Endothelial cell of umbilical vein (primary cell): ENCODE measurements around the gene PCED1B.

Experiments used
- EZH2 ChIP-seq: IDR thresholded peaks from 2 replicates; pipeline ENCODE4 v1.6.1; 2012; ENCODE audit warnings: borderline replicate concordance, low read depth, mild to moderate bottlenecking, moderate library complexity, low read length, inconsistent platforms; ENCODE audit not compliant: severe bottlenecking
- MAX ChIP-seq: IDR thresholded peaks from 2 replicates; pipeline ENCODE4 v1.6.1; 2011; ENCODE audit not compliant: insufficient read depth, insufficient read length
- MYC ChIP-seq: IDR thresholded peaks from one replicate; pipeline ENCODE4 v1.6.1; 2011; ENCODE audit warnings: mild to moderate bottlenecking, low read depth, low read length
- POLR2A ChIP-seq: IDR thresholded peaks from 2 replicates; pipeline ENCODE4 v1.6.1; 2012; ENCODE audit warnings: low read depth, mild to moderate bottlenecking, control low read depth, low read length
- POLR2AphosphoS5 ChIP-seq: IDR thresholded peaks from 2 replicates; pipeline ENCODE4 v1.6.1; 2012; ENCODE audit warnings: low read depth, mild to moderate bottlenecking, control low read depth, low read length, moderate library complexity; ENCODE audit not compliant: insufficient read depth
- TF ChIP-seq, protein P1 (sequence below), 2 donors: IDR thresholded peaks; 1 replicate in 1 of 2; 2 replicates in 1 of 2; pipeline ENCODE4 v1.5.1; 2011; ENCODE audit warnings: low read length in 2 of 2, mild to moderate bottlenecking in 2 of 2, moderate library complexity in 2 of 2, control low read depth in 1 of 2, inconsistent platforms in 1 of 2, low read depth in 1 of 2; ENCODE audit not compliant: insufficient read depth in 1 of 2; ENCODE audit errors: extremely low read depth in 1 of 2

DNA sequence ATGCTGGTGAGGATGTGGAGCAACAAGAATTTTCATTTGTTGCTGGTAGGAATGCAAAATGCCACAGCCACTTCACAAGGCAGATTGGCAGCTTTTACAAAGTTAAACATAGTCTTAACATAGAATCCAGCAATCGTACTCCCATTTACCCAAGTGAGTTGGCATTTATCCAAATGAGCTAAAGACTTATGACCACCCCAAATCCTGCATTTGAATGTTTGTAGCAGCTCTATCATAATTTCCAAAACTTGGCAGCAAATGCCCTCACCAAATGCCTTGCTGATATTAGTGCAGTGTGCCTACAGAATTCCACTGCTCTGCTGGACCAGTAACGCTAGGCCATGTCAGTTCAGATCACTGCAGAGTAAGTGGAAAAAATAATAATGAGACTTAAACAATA, 121.0 kb downstream of the PCED1B start:
- TF ChIP-seq POLR2AphosphoS5 (no peak), EZH2 (no peak), POLR2A (no peak), MYC (no peak), MAX (no peak)
- TF ChIP-seq, protein P1, sequence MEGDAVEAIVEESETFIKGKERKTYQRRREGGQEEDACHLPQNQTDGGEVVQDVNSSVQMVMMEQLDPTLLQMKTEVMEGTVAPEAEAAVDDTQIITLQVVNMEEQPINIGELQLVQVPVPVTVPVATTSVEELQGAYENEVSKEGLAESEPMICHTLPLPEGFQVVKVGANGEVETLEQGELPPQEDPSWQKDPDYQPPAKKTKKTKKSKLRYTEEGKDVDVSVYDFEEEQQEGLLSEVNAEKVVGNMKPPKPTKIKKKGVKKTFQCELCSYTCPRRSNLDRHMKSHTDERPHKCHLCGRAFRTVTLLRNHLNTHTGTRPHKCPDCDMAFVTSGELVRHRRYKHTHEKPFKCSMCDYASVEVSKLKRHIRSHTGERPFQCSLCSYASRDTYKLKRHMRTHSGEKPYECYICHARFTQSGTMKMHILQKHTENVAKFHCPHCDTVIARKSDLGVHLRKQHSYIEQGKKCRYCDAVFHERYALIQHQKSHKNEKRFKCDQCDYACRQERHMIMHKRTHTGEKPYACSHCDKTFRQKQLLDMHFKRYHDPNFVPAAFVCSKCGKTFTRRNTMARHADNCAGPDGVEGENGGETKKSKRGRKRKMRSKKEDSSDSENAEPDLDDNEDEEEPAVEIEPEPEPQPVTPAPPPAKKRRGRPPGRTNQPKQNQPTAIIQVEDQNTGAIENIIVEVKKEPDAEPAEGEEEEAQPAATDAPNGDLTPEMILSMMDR (IDR thresholded peaks at IDR 0.05; ENCODE audit: extremely low read depth in 1 of 2, insufficient read depth in 1 of 2, low read depth in 1 of 2, low read length in 2 of 2), result no peak
